WERI-Rb-1 (cell line): ENCODE results near the gene USP17L27.
"Not testable (repeated sequence)": the region's sequence is repeated elsewhere in the genome, so short reads cannot be mapped to it uniquely, and the experiment has no call there.

ENCODE experiments used
- DNase-seq: peaks from one replicate; pipeline ENCODE4 v3.0.0-alpha.2; 2020
- H3K27ac ChIP-seq: fragments of 250-450 bp; sonication (Bioruptor Pico); 2 replicates; pipeline ENCODE4 v1.5.1; 2020; ENCODE audit warnings: mild to moderate bottlenecking, moderate library complexity
- H3K27me3 ChIP-seq: fragments of 250-450 bp; sonication (Bioruptor Pico); 2 replicates; pipeline ENCODE4 v1.5.1; 2021; ENCODE audit warnings: mild to moderate bottlenecking, low read depth, moderate library complexity; ENCODE audit not compliant: insufficient read depth, severe bottlenecking
- H3K36me3 ChIP-seq: fragments of 250-450 bp; sonication (Bioruptor Pico); 2 replicates; pipeline ENCODE4 v1.5.1; 2020; ENCODE audit warnings: mild to moderate bottlenecking, moderate library complexity
- H3K4me3 ChIP-seq: 2 replicates; pipeline ENCODE4 v1.5.1; 2011; ENCODE audit warnings: low read depth, mild to moderate bottlenecking, control low read depth, low read length
- H3K9me3 ChIP-seq: fragments of 250-450 bp; sonication (Bioruptor Pico); 2 replicates; pipeline ENCODE4 v1.5.1; 2021; ENCODE audit warnings: mild to moderate bottlenecking, moderate library complexity; ENCODE audit not compliant: severe bottlenecking
- CTCF ChIP-seq: IDR thresholded peaks from 2 replicates; pipeline ENCODE4 v1.5.1; 2011; ENCODE audit warnings: low read depth, mild to moderate bottlenecking, control low read depth, inconsistent platforms, low read length

Gene USP17L27

GRCh38 chr4:9384126-9384525 is 40.2 kb downstream of the USP17L27 start:
- Histone ChIP-seq H3K36me3 (no peaks in the 10 kb centered on the region), H3K27ac (no peak overlapping the region), H3K9me3 (no peaks in the 10 kb centered on the region), H3K4me3 (no peak overlapping the region), H3K27me3 (peaks cover 6% of the 10 kb centered on the region)
- no peak for DNase-seq
- no peak for TF ChIP-seq CTCF

- not testable (repeated sequence) for DNase-seq, H3K36me3 ChIP-seq
- peaks cover 25% of the 10 kb centered on the region for H3K27me3 ChIP-seq
Measured at GRCh38 chr4:9389001-9389400, 45.1 kb downstream of the USP17L27 start.

More at GRCh38 chr4:9389001-9389400, 45.1 kb downstream of the USP17L27 start:
- not testable (repeated sequence) for H3K4me3 ChIP-seq, H3K27ac ChIP-seq, H3K9me3 ChIP-seq
